T-cell (primary cell): ENCODE measurements around the gene WNT9B. TPM values are rescaled to one million over a fixed set of nuclear protein-coding genes. Genes with fewer than 3 reads are reported as not detected.
"Not testable (repeated sequence)": the region's sequence is repeated elsewhere in the genome, so short reads cannot be mapped to it uniquely, and the experiment has no call there.

ENCODE experiments used
- ATAC-seq, 4 experiments: fragments of 200-7000 bp in 3 of 4; fragments of 150-1000 bp in 1 of 4; cut with Tn5 transposase; replicated peaks in 1 of 4; 1 replicate in 3 of 4; 2 replicates in 1 of 4; pipeline ENCODE4 v1.10.0; 2021; ENCODE audit warnings: moderate library complexity in 3 of 4, mild to moderate bottlenecking in 2 of 4, moderate number of reproducible peaks in 1 of 4
- CTCF ChIA-PET, 2 donors: fragments of 300-600 bp; sonication (Branson Sonifier 250); formaldehyde crosslinking; loops; one replicate each; lab custom pipeline; 2022; ENCODE audit warnings: antibody characterized with exemption in 2 of 2; lab: Charles Lee
- POLR2A ChIA-PET, 2 donors: fragments of 300-600 bp; sonication (Branson Sonifier 250); formaldehyde crosslinking; loops; one replicate each; lab custom pipeline; 2022; ENCODE audit warnings: antibody characterized with exemption in 2 of 2; lab: Charles Lee
- DNase-seq, 35 experiments: peaks; one replicate each; pipeline versions ENCODE4 v3.0.0 to v3.0.0-alpha.2; 2013 to 2023
- H3K27ac ChIP-seq: one replicate; pipeline ENCODE4 v1.5.1; 2013; ENCODE audit warnings: low read length
- H3K27me3 ChIP-seq, 2 experiments: replicated peaks in 1 of 2; 1 replicate in 1 of 2; 2 replicates in 1 of 2; pipeline versions ENCODE4 v1.6.1 to v1.7.0; 2013; ENCODE audit warnings: low read length in 1 of 2, mixed read lengths in 1 of 2; ENCODE audit not compliant: control insufficient read depth in 2 of 2, insufficient read depth in 2 of 2; ENCODE audit errors: extremely low read depth in 1 of 2
- H3K36me3 ChIP-seq, 2 donors: 1 replicate in 1 of 2; 2 replicates in 1 of 2; pipeline versions ENCODE4 v1.6.1 to v1.7.0; 2013; ENCODE audit warnings: low read length in 1 of 2; ENCODE audit not compliant: control insufficient read depth in 2 of 2, insufficient read depth in 1 of 2; ENCODE audit errors: extremely low read depth in 1 of 2
- H3K4me1 ChIP-seq, 2 experiments: 1 replicate in 1 of 2; 2 replicates in 1 of 2; pipeline versions ENCODE4 v1.6.1 to v1.7.0; 2013; ENCODE audit warnings: low read length in 2 of 2, mixed read lengths in 1 of 2; ENCODE audit not compliant: insufficient read depth in 2 of 2, control insufficient read depth in 1 of 2; ENCODE audit errors: extremely low read depth in 1 of 2
- H3K4me3 ChIP-seq, 2 donors: 1 replicate in 1 of 2; 2 replicates in 1 of 2; pipeline versions ENCODE4 v1.5.1 to v1.7.0; 2013; ENCODE audit warnings: mild to moderate bottlenecking in 2 of 2, low read length in 1 of 2, moderate library complexity in 1 of 2; ENCODE audit not compliant: control insufficient read depth in 1 of 2; ENCODE audit errors: extremely low read depth in 1 of 2
- H3K9me3 ChIP-seq: 2 replicates; pipeline ENCODE4 v1.7.0; 2013
- H3K27ac Mint-ChIP-seq, 2 donors: one replicate each; pipeline ENCODE4 v1.8.0; 2020 to 2021; ENCODE audit warnings: mild to moderate bottlenecking in 2 of 2, mixed read lengths in 2 of 2
- H3K27me3 Mint-ChIP-seq, 2 donors: one replicate each; pipeline ENCODE4 v1.8.0; 2021 to 2022; ENCODE audit warnings: mixed read lengths in 2 of 2
- H3K36me3 Mint-ChIP-seq: one replicate; pipeline ENCODE4 v1.8.0; 2021; ENCODE audit warnings: mixed read lengths
- H3K4me1 Mint-ChIP-seq, 3 donors: one replicate each; pipeline ENCODE4 v1.8.0; 2020 to 2022; ENCODE audit warnings: mixed read lengths in 3 of 3, mild to moderate bottlenecking in 1 of 3
- H3K4me3 Mint-ChIP-seq, 3 donors: one replicate each; pipeline ENCODE4 v1.8.0; 2020 to 2022; ENCODE audit warnings: mild to moderate bottlenecking in 3 of 3, mixed read lengths in 3 of 3, moderate library complexity in 3 of 3
- H3K9me3 Mint-ChIP-seq, 3 donors: one replicate each; pipeline ENCODE4 v1.8.0; 2020 to 2022; ENCODE audit warnings: mixed read lengths in 3 of 3
- WGBS: methylation state at CpG from one replicate; pipeline ENCODE4 v1.1.5; 2013; ENCODE audit warnings: missing lambda C conversion rate; ENCODE audit not compliant: insufficient coverage; 5-methylcytosine and 5-hydroxymethylcytosine counted together
- total RNA-seq, 35 experiments: library from RNA in 6 of 35; stranded (reverse) in 6 of 35; fragments of 120-200 nt in 1 of 35; gene quantifications; one replicate each; pipeline versions ENCODE4 v1.2.1 to v1.2.4 and lab custom pipeline; 2013 to 2026

The WNT9B gene
- total RNA-seq, 5 donors from 2014 or later (not counting 1 experiment from before 2014, with no cell fraction given), result not detected

- 0% methylated on average over 1 of the region's 1 CpG for WGBS
- Mint-ChIP-seq H3K9me3 (no peaks in the 10 kb centered on the region), H3K4me1 (no peaks in the 10 kb centered on the region), H3K27me3 (peaks cover 3 to 7% of the 10 kb centered on the region in 2 donors), H3K27ac (no peak overlapping the region), H3K4me3 (no peak overlapping the region), H3K36me3 (no peaks in the 10 kb centered on the region)
- no peak for DNase-seq
- peaks cover 0 to 11% of the 10 kb centered on the region in 2 experiments for H3K27me3 ChIP-seq
- H3K36me3 ChIP-seq, result no peaks in the 10 kb centered on the region
- no peak overlapping the region for H3K4me3 ChIP-seq
- no peaks in the 10 kb centered on the region for H3K9me3 ChIP-seq
- no peak overlapping the region for H3K27ac ChIP-seq
- ATAC-seq, result no peak
- H3K4me1 ChIP-seq, result no peaks in the 10 kb centered on the region
- ChIA-PET POLR2A (no interaction called here), CTCF (no interaction called here)
These were observed 64.2 kb downstream of the WNT9B start for GRCh38 chr17:46915596-46915995.

- Histone ChIP-seq H3K4me3 (no peak overlapping the region), H3K36me3 (no peaks in the 10 kb centered on the region), H3K27ac (no peak overlapping the region), H3K4me1 (no peaks in the 10 kb centered on the region), H3K9me3 (no peaks in the 10 kb centered on the region), H3K27me3 (peaks cover 0 to 8% of the 10 kb centered on the region in 2 experiments)
- no peaks in the 10 kb centered on the region for H3K4me1 Mint-ChIP-seq
- H3K27ac Mint-ChIP-seq, result no peak overlapping the region
- WGBS, result no CpG with 5 or more reads among the region's 2 CpGs
- POLR2A ChIA-PET, result interaction anchor here in 1 of 2 donors (0.6 kb wide), 1 partner anchor 1497 kb away, joined by 6 read pairs; no protein-coding TSS in a partner anchor
- no peaks in the 10 kb centered on the region for H3K9me3 Mint-ChIP-seq
- peaks cover 0 to 7% of the 10 kb centered on the region in 2 donors for H3K27me3 Mint-ChIP-seq
- ATAC-seq (no peak), DNase-seq (no peak)
- H3K4me3 Mint-ChIP-seq, result no peak overlapping the region
- CTCF ChIA-PET, result no interaction called here
- no peaks in the 10 kb centered on the region for H3K36me3 Mint-ChIP-seq
These were observed 64.8 kb downstream of the WNT9B start for GRCh38 chr17:46916211-46916610.

GRCh38 chr17:46916623-46917022 is 65.2 kb downstream of the WNT9B start:
- no peaks in the 10 kb centered on the region for H3K36me3 ChIP-seq
- H3K4me3 Mint-ChIP-seq, result no peak overlapping the region
- no peaks in the 10 kb centered on the region for H3K9me3 Mint-ChIP-seq
- no peaks in the 10 kb centered on the region for H3K9me3 ChIP-seq
- peaks cover 0 to 8% of the 10 kb centered on the region in 2 experiments for H3K27me3 ChIP-seq
- CTCF ChIA-PET, result no interaction called here
- no peak overlapping the region for H3K27ac Mint-ChIP-seq
- no peak for ATAC-seq
- no peak overlapping the region for H3K4me3 ChIP-seq
- DNase-seq, result no peak
- H3K27me3 Mint-ChIP-seq, result peaks cover 0 to 7% of the 10 kb centered on the region in 2 donors
- H3K4me1 Mint-ChIP-seq, result no peaks in the 10 kb centered on the region
- no peaks in the 10 kb centered on the region for H3K36me3 Mint-ChIP-seq
- no CpG with 5 or more reads among the region's 3 CpGs for WGBS
- no peak overlapping the region for H3K27ac ChIP-seq
- no peaks in the 10 kb centered on the region for H3K4me1 ChIP-seq
- POLR2A ChIA-PET, result interaction anchor here in 1 of 2 donors (0.6 kb wide), 1 partner anchor 1496 kb away, joined by 6 read pairs; no protein-coding TSS in a partner anchor

GRCh38 chr17:46917041-46917440 is 65.7 kb downstream of the WNT9B start:
- Mint-ChIP-seq H3K27ac (no peak overlapping the region), H3K9me3 (no peaks in the 10 kb centered on the region), H3K27me3 (peaks cover 0 to 7% of the 10 kb centered on the region in 2 donors), H3K4me3 (no peak overlapping the region), H3K4me1 (peaks cover 0 to 4% (median 2%) of the 10 kb centered on the region in 3 donors), H3K36me3 (no peaks in the 10 kb centered on the region)
- H3K4me1 ChIP-seq, result no peaks in the 10 kb centered on the region
- POLR2A ChIA-PET, result no interaction called here
- DNase-seq (no peak), ATAC-seq (no peak)
- H3K27me3 ChIP-seq, result peaks cover 0 to 8% of the 10 kb centered on the region in 2 experiments
- no peak overlapping the region for H3K27ac ChIP-seq
- no peaks in the 10 kb centered on the region for H3K36me3 ChIP-seq
- CTCF ChIA-PET, result interaction anchor here in 1 of 2 donors (0.6 kb wide), 1 partner anchor 29 kb away, joined by 3 read pairs; no protein-coding TSS in a partner anchor
- H3K4me3 ChIP-seq, result no peak overlapping the region
- no peaks in the 10 kb centered on the region for H3K9me3 ChIP-seq

- Histone ChIP-seq H3K27me3 (peaks cover 0 to 4% of the 10 kb centered on the region in 2 experiments), H3K27ac (no peak overlapping the region), H3K4me1 (peaks cover 0 to 2% of the 10 kb centered on the region in 2 experiments), H3K9me3 (no peaks in the 10 kb centered on the region), H3K4me3 (no peak overlapping the region), H3K36me3 (no peaks in the 10 kb centered on the region)
- WGBS, result no CpG with 5 or more reads among the region's 4 CpGs
- H3K27ac Mint-ChIP-seq, result no peak overlapping the region
- peaks cover 0 to 7% (median 5%) of the 10 kb centered on the region in 3 donors for H3K4me1 Mint-ChIP-seq
- ATAC-seq, result no peak
- ChIA-PET CTCF (interaction anchor here in 1 of 2 donors (0.6 kb wide), 1 partner anchor 29 kb away, joined by 3 read pairs; no protein-coding TSS in a partner anchor), POLR2A (no interaction called here)
- H3K9me3 Mint-ChIP-seq, result no peaks in the 10 kb centered on the region
- H3K36me3 Mint-ChIP-seq, result no peaks in the 10 kb centered on the region
- DNase-seq, result no peak
- H3K4me3 Mint-ChIP-seq, result no peak overlapping the region
- H3K27me3 Mint-ChIP-seq, result peaks cover 0 to 7% of the 10 kb centered on the region in 2 donors
These were observed 66.1 kb downstream of the WNT9B start for GRCh38 chr17:46917516-46917915.

- H3K27me3 ChIP-seq, H3K36me3 ChIP-seq, ATAC-seq, H3K27me3 Mint-ChIP-seq, CTCF ChIA-PET, H3K36me3 Mint-ChIP-seq, H3K9me3 Mint-ChIP-seq, H3K27ac ChIP-seq, H3K4me3 ChIP-seq, H3K9me3 ChIP-seq, POLR2A ChIA-PET, DNase-seq: not testable (repeated sequence)
- peaks cover 3 to 17% of the 10 kb centered on the region in 2 experiments for H3K4me1 ChIP-seq
- H3K4me3 Mint-ChIP-seq, result peak overlapping the region; percentile 47 to 95 (median 92)
- peaks cover 35 to 47% (median 44%) of the 10 kb centered on the region in 3 donors for H3K4me1 Mint-ChIP-seq
- WGBS, result no CpG with 5 or more reads among the region's 4 CpGs
- H3K27ac Mint-ChIP-seq, result peak overlapping the region; percentile 63 to 75
These were observed 70.6 kb downstream of the WNT9B start for GRCh38 chr17:46921962-46922361.
